Esophagus muscularis mucosa (tissue), 4 donors: ENCODE data around the gene FDXACB1. TPM values are rescaled to one million over a fixed set of nuclear protein-coding genes. Genes with fewer than 3 reads are reported as not detected.

ENCODE experiments used
- DNase-seq: peaks from one replicate; pipeline ENCODE4 v3.0.0-alpha.2; 2017; ENCODE audit errors: extremely low spot score
- H3K27ac ChIP-seq, 4 donors: fragments of 200-600 bp; sonication (generic); replicated peaks in 1 of 4; 1 replicate in 3 of 4; 2 replicates in 1 of 4; pipeline ENCODE4 v1.5.1; 2016 to 2019; ENCODE audit warnings: mild to moderate bottlenecking in 1 of 4
- H3K27me3 ChIP-seq, 4 donors: fragments of 200-600 bp; sonication (generic); one replicate each; pipeline versions ENCODE4 v1.5.1 to v1.6.0; 2016 to 2019
- H3K36me3 ChIP-seq, 4 donors: fragments of 200-600 bp; sonication (generic); one replicate each; pipeline ENCODE4 v1.5.1; 2016 to 2019
- H3K4me1 ChIP-seq, 4 donors: fragments of 200-600 bp; sonication (generic); one replicate each; pipeline ENCODE4 v1.5.1; 2016 to 2019
- H3K4me3 ChIP-seq, 4 donors: fragments of 200-600 bp; sonication (generic); 1 replicate in 2 of 4; 2 replicates in 2 of 4; pipeline ENCODE4 v1.5.1; 2016 to 2019; ENCODE audit warnings: mild to moderate bottlenecking in 4 of 4, moderate library complexity in 1 of 4
- H3K9me3 ChIP-seq, 4 donors: fragments of 200-600 bp; sonication (generic); 1 replicate in 3 of 4; 2 replicates in 1 of 4; pipeline ENCODE4 v1.5.1; 2016 to 2019
- CTCF ChIP-seq, 3 experiments: fragments of 200-600 bp in 2 of 3; fragments of 450-650 bp in 1 of 3; sonication (generic) in 2 of 3; IDR thresholded peaks; one replicate each; pipeline ENCODE4 v1.5.1; 2017 to 2019; ENCODE audit warnings: antibody characterized with exemption in 3 of 3, mild to moderate bottlenecking in 2 of 3, moderate library complexity in 1 of 3
- EP300 ChIP-seq: sonication (generic); formaldehyde crosslinking; IDR thresholded peaks from one replicate; pipeline ENCODE4 v1.6.1; 2017; ENCODE audit warnings: antibody characterized with exemption
- POLR2A ChIP-seq: fragments of 450-650 bp; IDR thresholded peaks from one replicate; pipeline ENCODE4 v1.6.1; 2017; ENCODE audit warnings: antibody characterized with exemption, moderate library complexity, mild to moderate bottlenecking, low read depth
- POLR2AphosphoS5 ChIP-seq, 2 donors: sonication (generic); formaldehyde crosslinking; IDR thresholded peaks; one replicate each; pipeline ENCODE4 v1.6.1; 2017; ENCODE audit warnings: antibody characterized with exemption in 2 of 2
- WGBS: methylation state at CpG from one replicate; pipeline ENCODE4 v1.1.5; 2018; 5-methylcytosine and 5-hydroxymethylcytosine counted together
- intact Hi-C: fragments of 100-400 bp; cut with DNase I; formaldehyde crosslinking; loops from one replicate; pipeline ENCODE4 v1.15.1; 2023
- total RNA-seq, 4 donors: library from RNA; depleted of rRNA; stranded (reverse); fragments of >200 nt; gene quantifications; one replicate each; pipeline versions ENCODE4 v1.1.0 to v1.2.1, GENCODE V29; 2016

FDXACB1 gene
- total RNA-seq, 4 donors from 2014 or later, result 0.83 to 0.92 (median 0.84) TPM

GRCh38 chr11:111852103-111852502 is 26.9 kb downstream of the FDXACB1 start:
- Histone ChIP-seq H3K4me3 (no peak overlapping the region), H3K27me3 (no peaks in the 10 kb centered on the region), H3K36me3 (peaks cover 11 to 97% (median 75%) of the 10 kb centered on the region in 4 donors), H3K4me1 (peaks cover 0 to 3% (median 2%) of the 10 kb centered on the region in 4 donors), H3K9me3 (no peaks in the 10 kb centered on the region), H3K27ac (no peak overlapping the region)
- no peak for DNase-seq
- WGBS, result 82% methylated on average over 2 of the region's 2 CpGs
- TF ChIP-seq POLR2A (no peak), CTCF (IDR thresholded peaks at IDR 0.05) (no peak), EP300 (no peak), POLR2AphosphoS5 (IDR thresholded peaks at IDR 0.05) (no peak)
- intact Hi-C loops, result no loop called here

- Histone ChIP-seq H3K27me3 (no peaks in the 10 kb centered on the region), H3K27ac (no peak overlapping the region), H3K4me3 (no peak overlapping the region), H3K36me3 (peaks cover 6 to 97% (median 71%) of the 10 kb centered on the region in 4 donors), H3K9me3 (no peaks in the 10 kb centered on the region), H3K4me1 (peaks cover 0 to 8% (median 7%) of the 10 kb centered on the region in 4 donors)
- TF ChIP-seq POLR2AphosphoS5 (IDR thresholded peaks at IDR 0.05), result no peak
- TF ChIP-seq CTCF (IDR thresholded peaks at IDR 0.05), result no peak
- no peak for TF ChIP-seq EP300
- no peak for TF ChIP-seq POLR2A
- intact Hi-C loops, result no loop called here
- DNase-seq, result no peak
Observed at GRCh38 chr11:111851636-111852035, 27.3 kb downstream of the FDXACB1 start.

GRCh38 chr11:111851067-111851466 is 27.9 kb downstream of the FDXACB1 start:
- Histone ChIP-seq H3K4me1 (peaks cover 0 to 13% (median 12%) of the 10 kb centered on the region in 4 donors), H3K27me3 (no peaks in the 10 kb centered on the region), H3K36me3 (peaks cover 5 to 97% (median 70%) of the 10 kb centered on the region in 4 donors), H3K27ac (no peak overlapping the region), H3K9me3 (no peaks in the 10 kb centered on the region), H3K4me3 (no peak overlapping the region)
- TF ChIP-seq EP300, result no peak
- intact Hi-C loops, result no loop called here
- 91% methylated on average over 8 of the region's 8 CpGs for WGBS
- DNase-seq, result no peak

DNA sequence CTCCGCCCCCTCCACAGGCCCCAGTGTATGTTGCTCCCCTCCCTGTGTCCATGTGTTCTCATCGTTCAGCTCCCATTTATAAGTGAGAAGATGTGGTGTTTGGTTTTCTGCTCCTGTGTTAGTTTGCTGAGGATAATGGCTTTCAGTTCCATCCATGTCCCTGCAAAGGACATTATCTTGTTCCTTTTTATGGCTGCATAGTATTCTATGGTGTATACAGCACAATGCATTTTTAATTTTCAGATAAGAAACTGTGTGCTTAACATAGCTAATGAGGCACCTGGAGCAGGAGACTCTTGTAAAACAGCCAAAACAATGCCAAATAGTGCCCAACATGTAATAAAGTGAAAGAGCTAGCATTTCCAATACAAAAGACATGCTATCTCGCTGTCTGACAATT is 29.3 kb downstream of the FDXACB1 start:
- Histone ChIP-seq H3K4me3 (no peak overlapping the region), H3K9me3 (no peaks in the 10 kb centered on the region), H3K27me3 (no peaks in the 10 kb centered on the region), H3K36me3 (peaks cover 5 to 97% (median 70%) of the 10 kb centered on the region in 4 donors), H3K27ac (no peak overlapping the region), H3K4me1 (peaks cover 0 to 14% (median 12%) of the 10 kb centered on the region in 4 donors)
- TF ChIP-seq EP300 (no peak), POLR2A (no peak), POLR2AphosphoS5 (IDR thresholded peaks at IDR 0.05) (no peak), CTCF (IDR thresholded peaks at IDR 0.05) (no peak)
- WGBS, result 98% methylated on average over 3 of the region's 3 CpGs
- intact Hi-C loops, result no loop called here
- DNase-seq, result no peak

- intact Hi-C loops, result no loop called here
- no peaks in the 10 kb centered on the region for H3K27me3 ChIP-seq
- WGBS, result 7% methylated on average over 1 of the region's 1 CpG
- no peak overlapping the region for H3K4me3 ChIP-seq
- DNase-seq, result no peak
- no peak overlapping the region for H3K27ac ChIP-seq
- peaks cover 0 to 16% (median 12%) of the 10 kb centered on the region in 4 donors for H3K4me1 ChIP-seq
- TF ChIP-seq POLR2A (no peak), EP300 (no peak), POLR2AphosphoS5 (IDR thresholded peaks at IDR 0.05) (no peak), CTCF (IDR thresholded peaks at IDR 0.05) (no peak)
- H3K9me3 ChIP-seq, result no peaks in the 10 kb centered on the region
- H3K36me3 ChIP-seq, result peaks cover 4 to 94% (median 59%) of the 10 kb centered on the region in 4 donors
Observed at GRCh38 chr11:111846636-111847035, 32.3 kb downstream of the FDXACB1 start.
